Putamen (tissue), 1 donor: ENCODE measurements around the gene ZNF283.
"Not testable (repeated sequence)": the region's sequence is repeated elsewhere in the genome, so short reads cannot be mapped to it uniquely, and the experiment has no call there.

Experiments used
- DNase-seq: peaks from one replicate; pipeline ENCODE4 v3.0.0-alpha.2; 2016; ENCODE audit warnings: low spot score

ZNF283 gene

DNA sequence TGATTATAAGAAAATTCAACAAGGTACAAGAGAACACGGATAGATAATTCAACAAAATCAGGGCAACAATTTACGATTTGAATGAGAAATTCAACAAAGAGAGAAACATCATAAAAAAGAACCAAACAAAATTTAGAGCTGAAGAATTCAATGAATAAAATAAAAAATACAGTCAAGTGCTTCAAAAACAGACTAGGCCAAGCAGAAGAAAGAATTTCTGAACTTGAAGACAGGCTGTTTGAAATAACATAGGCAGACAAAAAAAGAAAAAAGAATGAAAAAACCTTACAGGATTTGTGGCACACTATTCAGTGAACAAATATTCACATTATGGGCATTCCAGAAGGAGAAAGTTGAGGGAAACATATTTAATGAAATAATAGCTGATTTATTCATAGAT lies 31.1 kb downstream of the ZNF283 start:
- no peak for DNase-seq

DNA sequence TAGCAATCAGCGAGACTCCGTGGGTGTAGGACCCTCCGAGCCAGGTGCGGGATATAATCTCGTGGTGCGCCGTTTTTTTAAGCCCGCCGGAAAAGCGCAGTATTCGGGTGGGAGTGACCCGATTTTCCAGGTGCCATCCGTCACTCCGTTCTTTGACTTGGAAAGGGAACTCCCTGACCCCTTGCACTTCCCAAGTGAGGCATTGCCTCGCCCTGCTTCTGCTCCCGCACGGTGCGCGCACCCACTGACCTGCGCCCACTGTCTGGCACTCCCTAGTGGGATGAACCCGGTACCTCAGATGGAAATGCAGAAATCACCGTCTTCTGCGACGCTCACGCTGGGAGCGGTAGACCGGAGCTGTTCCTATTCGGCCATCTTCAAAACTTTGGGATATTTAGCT lies 39.8 kb downstream of the ZNF283 start:
- DNase-seq = not testable (repeated sequence)

DNA sequence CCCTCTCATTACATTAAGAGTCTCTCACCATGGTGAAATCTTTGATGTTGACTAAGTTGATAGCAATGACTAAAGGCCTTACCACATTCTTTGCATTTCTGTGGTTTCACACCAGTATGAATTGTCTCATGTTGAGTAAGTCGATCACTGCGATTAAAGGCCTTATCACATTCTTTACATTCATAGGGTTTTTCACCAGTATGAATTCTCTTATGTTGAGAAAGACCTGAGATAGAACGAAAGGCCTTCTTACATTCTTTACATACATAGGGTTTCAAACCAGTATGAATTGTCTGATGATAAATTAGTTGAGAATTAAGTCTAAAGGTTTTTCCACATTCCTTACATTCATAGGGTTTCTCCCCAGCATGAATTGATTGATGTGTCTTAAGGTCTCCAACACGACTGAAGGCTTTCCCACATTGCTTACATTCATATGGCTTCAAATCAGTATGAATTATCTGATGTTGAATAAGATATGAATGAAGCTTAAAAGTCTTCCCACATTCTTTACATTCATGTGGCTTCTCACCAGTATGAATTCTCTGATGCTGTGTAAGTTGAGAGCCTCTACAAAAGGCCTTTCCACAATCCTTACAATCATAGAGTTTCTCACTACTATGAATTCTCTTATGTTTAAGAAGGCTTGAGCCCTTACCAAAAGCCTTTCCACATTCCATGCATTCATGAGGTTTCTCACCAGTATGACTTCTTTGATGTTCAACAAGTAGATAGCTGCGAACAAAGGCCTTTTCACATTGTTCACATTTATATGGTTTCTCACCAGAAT lies 45.6 kb downstream of the ZNF283 start:
- DNase-seq = no peak

DNA sequence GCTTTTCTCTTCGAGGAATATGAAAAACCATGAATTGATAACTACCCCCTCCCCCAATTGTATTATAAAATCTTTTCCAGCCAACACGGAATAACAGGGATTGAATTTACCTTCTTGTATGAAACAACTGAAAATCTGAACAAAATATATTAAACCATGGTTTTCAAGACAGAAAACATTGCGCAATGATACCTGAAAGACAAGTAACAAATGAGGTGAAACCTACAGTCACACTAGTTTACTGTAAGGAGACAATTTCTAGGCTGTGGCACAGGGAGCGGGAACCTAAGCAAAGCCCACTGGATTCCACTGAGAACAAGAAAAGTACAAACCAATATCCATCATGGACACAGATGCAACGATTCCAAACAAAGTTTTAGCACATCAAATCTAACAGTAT lies 53.4 kb downstream of the ZNF283 start:
- no peak for DNase-seq

DNA sequence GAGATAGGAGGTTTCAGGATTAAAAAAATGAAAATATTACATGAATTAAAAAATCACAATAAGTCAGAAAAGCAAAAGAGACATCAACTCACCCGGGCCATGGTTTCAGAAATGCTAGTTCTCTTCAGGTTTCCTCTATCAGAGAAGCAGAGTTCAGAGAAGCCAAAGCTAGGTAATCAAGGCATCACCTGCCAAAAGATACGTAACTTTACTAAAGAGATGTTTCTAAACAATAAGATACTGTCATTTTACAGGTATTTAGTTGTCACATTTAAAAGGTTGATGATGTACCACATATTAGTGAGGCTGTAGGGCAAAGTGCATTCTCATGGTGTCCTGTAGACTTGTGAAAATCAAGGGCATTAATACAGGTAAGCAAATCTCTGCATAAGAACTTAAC lies 56.7 kb downstream of the ZNF283 start, which contains the start of gene ZNF404:
ZNF404 (minus strand) TSS at position 101 of the 400 bp plus-strand sequence.
- DNase-seq = no peak

DNA sequence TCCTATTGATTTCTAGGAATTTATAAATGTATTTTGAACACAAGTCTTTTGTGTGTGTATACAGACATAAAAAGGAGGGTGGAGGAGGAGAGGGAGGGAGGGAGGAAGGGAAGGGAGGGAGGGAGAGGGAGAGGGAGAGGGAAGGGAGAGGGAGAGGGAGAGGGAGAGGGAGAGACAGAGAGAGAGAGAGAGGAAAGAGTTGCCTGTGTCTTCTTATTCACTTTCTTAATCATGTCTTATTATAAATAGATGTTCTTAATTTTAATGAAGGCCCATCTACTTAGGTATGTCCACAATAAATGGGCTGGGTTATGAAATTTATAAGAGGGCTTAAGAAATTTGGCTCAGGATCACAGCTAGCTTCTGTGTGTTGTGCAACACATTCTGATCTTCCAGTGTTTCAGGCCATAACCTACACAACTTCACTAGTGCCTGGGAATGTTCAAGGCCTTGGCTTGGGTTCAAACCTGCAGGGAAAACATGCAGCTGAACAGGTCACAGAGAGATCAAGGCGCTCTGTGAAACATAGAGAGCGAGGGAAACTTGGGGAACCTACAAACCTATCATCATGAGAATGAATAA lies 68.7 kb downstream of the ZNF283 start:
- no peak for DNase-seq
